Trophoblast cell (in vitro differentiated cells and primary cell): ENCODE measurements around the gene CTSG.
"Not testable (repeated sequence)": the region's sequence is repeated elsewhere in the genome, so short reads cannot be mapped to it uniquely, and the experiment has no call there.

Experiments
- DNase-seq, 2 donors: peaks; one replicate each; pipeline ENCODE4 v3.0.0-alpha.2; 2016
- H2AFZ ChIP-seq: 2 replicates; pipeline ENCODE4 v1.6.1; 2013; ENCODE audit warnings: low read length, moderate library complexity, mild to moderate bottlenecking; ENCODE audit not compliant: insufficient read depth, poor library complexity
- H2AK5ac ChIP-seq: 2 replicates; pipeline ENCODE4 v1.6.1; 2013; ENCODE audit warnings: mild to moderate bottlenecking, low read length
- H2BK120ac ChIP-seq: 2 replicates; pipeline ENCODE4 v1.6.1; 2013; ENCODE audit warnings: low read length, mild to moderate bottlenecking, moderate library complexity; ENCODE audit not compliant: insufficient read depth, poor library complexity
- H2BK12ac ChIP-seq: 2 replicates; pipeline ENCODE4 v1.6.1; 2013; ENCODE audit warnings: mild to moderate bottlenecking, low read length, moderate library complexity
- H2BK5ac ChIP-seq: 2 replicates; pipeline ENCODE4 v1.6.1; 2013; ENCODE audit warnings: low read length, low read depth, moderate library complexity, mild to moderate bottlenecking; ENCODE audit not compliant: poor library complexity
- H3K14ac ChIP-seq: 2 replicates; pipeline ENCODE4 v1.6.1; 2013; ENCODE audit warnings: mild to moderate bottlenecking, low read length
- H3K18ac ChIP-seq: 2 replicates; pipeline ENCODE4 v1.6.1; 2013; ENCODE audit warnings: mild to moderate bottlenecking, low read length
- H3K23ac ChIP-seq: 2 replicates; pipeline ENCODE4 v1.6.1; 2013; ENCODE audit warnings: low read length
- H3K27ac ChIP-seq: 2 replicates; pipeline ENCODE4 v1.5.1; 2013; ENCODE audit warnings: low read depth, mild to moderate bottlenecking, inconsistent platforms, low read length, moderate library complexity
- H3K27me3 ChIP-seq: 2 replicates; pipeline ENCODE4 v1.6.1; 2013; ENCODE audit warnings: inconsistent platforms, mild to moderate bottlenecking, low read length, moderate library complexity; ENCODE audit not compliant: insufficient read depth
- H3K36me3 ChIP-seq, 2 experiments: 1 replicate in 1 of 2; 2 replicates in 1 of 2; pipeline ENCODE4 v1.6.1; 2013; ENCODE audit warnings: low read length in 2 of 2, mild to moderate bottlenecking in 2 of 2, moderate library complexity in 1 of 2; ENCODE audit not compliant: insufficient read depth in 2 of 2, control insufficient read depth in 1 of 2
- H3K4ac ChIP-seq: 2 replicates; pipeline ENCODE4 v1.6.1; 2013; ENCODE audit warnings: low read depth, mild to moderate bottlenecking, low read length, moderate library complexity
- H3K4me1 ChIP-seq, 2 experiments: 1 replicate in 1 of 2; 2 replicates in 1 of 2; pipeline ENCODE4 v1.6.1; 2013; ENCODE audit warnings: low read length in 2 of 2, mild to moderate bottlenecking in 2 of 2, moderate library complexity in 1 of 2; ENCODE audit not compliant: insufficient read depth in 2 of 2, control insufficient read depth in 1 of 2
- H3K4me2 ChIP-seq: 2 replicates; pipeline ENCODE4 v1.6.1; 2013; ENCODE audit warnings: inconsistent platforms, mild to moderate bottlenecking, low read length, moderate library complexity
- H3K4me3 ChIP-seq: 2 replicates; pipeline ENCODE4 v1.5.1; 2013; ENCODE audit warnings: mild to moderate bottlenecking, low read depth, low read length, inconsistent platforms
- H3K79me1 ChIP-seq: one replicate; pipeline ENCODE4 v1.6.1; 2013; ENCODE audit warnings: low read length
- H3K79me2 ChIP-seq: 2 replicates; pipeline ENCODE4 v1.6.1; 2013; ENCODE audit warnings: low read length, mild to moderate bottlenecking; ENCODE audit not compliant: control insufficient read depth, insufficient read depth, poor library complexity
- H3K9ac ChIP-seq: 2 replicates; pipeline ENCODE4 v1.6.1; 2013; ENCODE audit warnings: mild to moderate bottlenecking, low read length
- H3K9me3 ChIP-seq: 2 replicates; pipeline ENCODE4 v1.6.1; 2013; ENCODE audit warnings: low read depth, mild to moderate bottlenecking, control low read depth, inconsistent platforms, low read length; ENCODE audit not compliant: insufficient read depth
- H4K12ac ChIP-seq: 2 replicates; pipeline ENCODE4 v1.6.1; 2013; ENCODE audit warnings: low read depth, mild to moderate bottlenecking, low read length, moderate library complexity
- H4K8ac ChIP-seq: 2 replicates; pipeline ENCODE4 v1.6.1; 2013; ENCODE audit warnings: low read depth, mild to moderate bottlenecking, low read length, moderate library complexity
- H4K91ac ChIP-seq: one replicate; pipeline ENCODE4 v1.6.1; 2013; ENCODE audit warnings: low read depth, mild to moderate bottlenecking, low read length, moderate library complexity
- WGBS: extraction: QIAGEN DNeasy Blood & Tissue Kit; methylation state at CpG from one replicate; pipeline ENCODE4 v1.1.7; 2013; ENCODE audit warnings: missing lambda C conversion rate; ENCODE audit not compliant: insufficient read length, insufficient coverage; ENCODE audit errors: extremely low coverage; 5-methylcytosine and 5-hydroxymethylcytosine counted together

The CTSG gene

GRCh38 chr14:24584402-24584801 lies 8.4 kb upstream of the CTSG start:
- H3K9ac ChIP-seq, H3K27ac ChIP-seq, H3K9me3 ChIP-seq, H3K23ac ChIP-seq, H4K8ac ChIP-seq, H3K4me2 ChIP-seq, H3K36me3 ChIP-seq, H3K79me1 ChIP-seq, H3K4me3 ChIP-seq, H4K91ac ChIP-seq, H2AK5ac ChIP-seq, H4K12ac ChIP-seq, H3K18ac ChIP-seq, H3K4me1 ChIP-seq, H2BK120ac ChIP-seq, H3K79me2 ChIP-seq, H3K4ac ChIP-seq, H2BK12ac ChIP-seq, H2BK5ac ChIP-seq, H3K27me3 ChIP-seq, H2AFZ ChIP-seq, H3K14ac ChIP-seq, DNase-seq: not testable (repeated sequence)
- no CpG with 5 or more reads among the region's 3 CpGs for WGBS

- H3K4ac ChIP-seq: no peak overlapping the region
- H3K9me3 ChIP-seq: peaks cover 23% of the 10 kb centered on the region
- no peak overlapping the region for H3K27ac ChIP-seq
- H2AK5ac ChIP-seq: no peak overlapping the region
- H3K9ac ChIP-seq: no peak overlapping the region
- H4K91ac ChIP-seq: no peak overlapping the region
- H3K79me1 ChIP-seq: no peaks in the 10 kb centered on the region
- no peak overlapping the region for H3K4me2 ChIP-seq
- no peak overlapping the region for H3K23ac ChIP-seq
- H3K18ac ChIP-seq: no peak overlapping the region
- no peak overlapping the region for H3K4me3 ChIP-seq
- no peak overlapping the region for H3K14ac ChIP-seq
- H4K12ac ChIP-seq: no peak overlapping the region
- no peak overlapping the region for H2BK12ac ChIP-seq
- H2BK120ac ChIP-seq: no peak overlapping the region
- H3K79me2 ChIP-seq: no peaks in the 10 kb centered on the region
- H3K36me3 ChIP-seq: no peaks in the 10 kb centered on the region
- H2AFZ ChIP-seq: no peak overlapping the region
- H3K27me3 ChIP-seq: no peaks in the 10 kb centered on the region
- H3K4me1 ChIP-seq: no peaks in the 10 kb centered on the region
- no CpG with 5 or more reads among the region's 2 CpGs for WGBS
- DNase-seq: no peak
- H2BK5ac ChIP-seq: no peak overlapping the region
- no peak overlapping the region for H4K8ac ChIP-seq
Measured at GRCh38 chr14:24578558-24578957, 2.5 kb upstream of the CTSG start.

GRCh38 chr14:24576771-24577170 lies 721 bp upstream of the CTSG start:
- no peak overlapping the region for H3K14ac ChIP-seq
- H3K27ac ChIP-seq: no peak overlapping the region
- H3K9ac ChIP-seq: no peak overlapping the region
- no peak overlapping the region for H3K4me3 ChIP-seq
- no peak overlapping the region for H3K4ac ChIP-seq
- no peak overlapping the region for H4K12ac ChIP-seq
- H3K36me3 ChIP-seq: no peaks in the 10 kb centered on the region
- H3K4me1 ChIP-seq: no peaks in the 10 kb centered on the region
- no CpG with 5 or more reads among the region's 5 CpGs for WGBS
- H2BK12ac ChIP-seq: no peak overlapping the region
- H4K91ac ChIP-seq: no peak overlapping the region
- H3K79me1 ChIP-seq: no peaks in the 10 kb centered on the region
- H2AK5ac ChIP-seq: no peak overlapping the region
- no peak overlapping the region for H4K8ac ChIP-seq
- H3K79me2 ChIP-seq: no peaks in the 10 kb centered on the region
- no peak overlapping the region for H2AFZ ChIP-seq
- H3K27me3 ChIP-seq: no peaks in the 10 kb centered on the region
- H2BK5ac ChIP-seq: no peak overlapping the region
- H3K18ac ChIP-seq: no peak overlapping the region
- H3K9me3 ChIP-seq: peaks cover 25% of the 10 kb centered on the region
- no peak overlapping the region for H3K23ac ChIP-seq
- DNase-seq: no peak
- no peak overlapping the region for H3K4me2 ChIP-seq
- H2BK120ac ChIP-seq: no peak overlapping the region

GRCh38 chr14:24574206-24574774 lies 1.8 kb downstream of the CTSG start:
- Histone ChIP-seq H3K14ac (no peak overlapping the region), H3K23ac (no peak overlapping the region), H3K36me3 (no peaks in the 10 kb centered on the region), H3K4me2 (no peak overlapping the region), H3K4me3 (no peak overlapping the region), H3K4me1 (no peaks in the 10 kb centered on the region), H4K91ac (no peak overlapping the region), H4K8ac (no peak overlapping the region), H2BK12ac (no peak overlapping the region), H2AK5ac (no peak overlapping the region), H3K4ac (no peak overlapping the region), H2AFZ (no peak overlapping the region), H3K27ac (no peak overlapping the region), H3K79me1 (no peaks in the 10 kb centered on the region), H3K9me3 (peaks cover 28% of the 10 kb centered on the region), H3K79me2 (no peaks in the 10 kb centered on the region), H2BK5ac (no peak overlapping the region), H2BK120ac (no peak overlapping the region), H3K18ac (no peak overlapping the region), H3K9ac (no peak overlapping the region), H3K27me3 (no peaks in the 10 kb centered on the region), H4K12ac (no peak overlapping the region)
- DNase-seq: no peak
- WGBS: no CpG with 5 or more reads among the region's 27 CpGs
